Activated CD4-positive, alpha-beta T cell treated with anti-CD3 and anti-CD28 coated beads, Interleukin-2, Interleukin-6, amounts not matched to agents 100 ng/mL and 50 ng/mL, durations not matched to agents 16 hours and 8 hours (primary cell): ENCODE results near the gene LDLRAP1.
A peak's percentile ranks its signal among the peaks of the same experiment; 100 is the strongest.
"Not testable (repeated sequence)": the region's sequence is repeated elsewhere in the genome, so short reads cannot be mapped to it uniquely, and the experiment has no call there.

Source experiments
- DNase-seq: peaks from one replicate; pipeline ENCODE4 v3.0.0-alpha.2; 2020

LDLRAP1 gene

GRCh38 chr1:25579292-25580252 lies 36.2 kb downstream of the LDLRAP1 start:
- DNase-seq: no peak

- DNase-seq: no peak
These were observed 37.5 kb downstream of the LDLRAP1 start for GRCh38 chr1:25580927-25581326.

DNA sequence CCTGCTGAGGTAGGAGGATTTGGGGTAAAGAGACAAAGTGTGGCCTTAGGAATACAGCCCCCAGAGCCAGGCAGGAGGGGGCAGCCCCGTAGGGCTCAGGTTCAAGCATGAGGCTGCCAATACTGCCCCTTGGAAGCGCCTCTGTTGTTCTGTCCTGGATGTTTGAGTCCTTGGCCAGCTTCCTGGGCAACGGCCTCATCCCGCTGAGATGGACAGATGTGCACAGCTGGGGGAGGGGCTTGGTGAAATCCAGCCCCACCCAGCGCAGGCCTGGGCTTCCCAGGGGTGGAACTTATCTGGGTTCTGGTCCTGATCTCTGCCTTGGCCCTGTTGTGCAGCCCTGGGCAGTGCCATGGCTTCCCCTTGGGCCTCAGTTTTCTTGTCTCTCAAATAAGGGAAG lies 38.4 kb downstream of the LDLRAP1 start:
- no peak for DNase-seq

GRCh38 chr1:25583519-25584370 lies 40.3 kb downstream of the LDLRAP1 start:
- no peak for DNase-seq

GRCh38 chr1:25586181-25586588 lies 42.8 kb downstream of the LDLRAP1 start:
- no peak for DNase-seq

GRCh38 chr1:25587290-25587689 lies 43.9 kb downstream of the LDLRAP1 start:
- peak; percentile 12 for DNase-seq

GRCh38 chr1:25588224-25588623 lies 44.8 kb downstream of the LDLRAP1 start:
- not testable (repeated sequence) for DNase-seq

GRCh38 chr1:25588786-25589185 lies 45.4 kb downstream of the LDLRAP1 start:
- DNase-seq: not testable (repeated sequence)

- DNase-seq: no peak
These were observed 46.9 kb downstream of the LDLRAP1 start for GRCh38 chr1:25590096-25590824.

DNA sequence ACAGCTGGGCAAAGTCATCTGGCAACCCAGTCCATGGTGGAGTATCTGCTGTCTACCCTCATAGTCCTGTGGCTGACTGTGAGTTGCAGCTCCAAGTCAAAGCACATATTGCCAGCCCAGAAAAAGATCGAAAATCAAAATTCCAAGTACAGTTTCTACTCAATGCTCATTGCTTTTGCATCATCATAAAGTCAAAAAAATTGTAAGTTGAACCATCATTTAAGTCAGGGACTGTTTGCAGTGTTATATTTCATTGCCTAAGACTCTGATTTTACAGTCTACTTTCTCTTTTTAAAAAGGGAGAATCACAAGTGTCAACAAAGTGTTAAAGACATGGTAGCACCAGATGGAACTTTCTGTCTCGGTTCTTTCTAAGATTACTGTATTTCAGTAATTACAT lies 50.5 kb downstream of the LDLRAP1 start:
- DNase-seq: no peak

GRCh38 chr1:25594971-25595370 lies 51.6 kb downstream of the LDLRAP1 start:
- no peak for DNase-seq

DNA sequence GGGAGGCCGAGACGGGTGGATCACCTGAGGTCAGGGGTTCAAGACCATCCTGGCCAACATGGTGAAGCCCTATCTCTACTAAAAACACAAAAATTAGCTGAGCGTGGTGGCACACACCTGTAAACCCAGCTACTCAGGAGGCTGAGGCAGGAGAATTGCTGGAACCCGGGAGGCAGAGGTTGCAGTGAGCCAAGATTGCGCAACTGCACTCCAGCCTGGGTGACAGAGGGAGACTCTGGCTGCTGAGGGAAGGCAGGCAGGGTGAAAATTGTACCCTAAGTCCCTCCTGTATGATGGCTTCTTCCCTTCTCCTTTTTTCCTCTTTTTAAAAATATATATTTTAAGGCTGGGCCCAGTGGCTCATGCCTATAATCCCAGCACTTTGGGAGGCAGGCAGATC lies 53.2 kb downstream of the LDLRAP1 start:
- not testable (repeated sequence) for DNase-seq

GRCh38 chr1:25598879-25599278 lies 55.5 kb downstream of the LDLRAP1 start:
- no peak for DNase-seq

- no peak for DNase-seq
These were observed 56.7 kb downstream of the LDLRAP1 start for GRCh38 chr1:25599969-25600610.

DNA sequence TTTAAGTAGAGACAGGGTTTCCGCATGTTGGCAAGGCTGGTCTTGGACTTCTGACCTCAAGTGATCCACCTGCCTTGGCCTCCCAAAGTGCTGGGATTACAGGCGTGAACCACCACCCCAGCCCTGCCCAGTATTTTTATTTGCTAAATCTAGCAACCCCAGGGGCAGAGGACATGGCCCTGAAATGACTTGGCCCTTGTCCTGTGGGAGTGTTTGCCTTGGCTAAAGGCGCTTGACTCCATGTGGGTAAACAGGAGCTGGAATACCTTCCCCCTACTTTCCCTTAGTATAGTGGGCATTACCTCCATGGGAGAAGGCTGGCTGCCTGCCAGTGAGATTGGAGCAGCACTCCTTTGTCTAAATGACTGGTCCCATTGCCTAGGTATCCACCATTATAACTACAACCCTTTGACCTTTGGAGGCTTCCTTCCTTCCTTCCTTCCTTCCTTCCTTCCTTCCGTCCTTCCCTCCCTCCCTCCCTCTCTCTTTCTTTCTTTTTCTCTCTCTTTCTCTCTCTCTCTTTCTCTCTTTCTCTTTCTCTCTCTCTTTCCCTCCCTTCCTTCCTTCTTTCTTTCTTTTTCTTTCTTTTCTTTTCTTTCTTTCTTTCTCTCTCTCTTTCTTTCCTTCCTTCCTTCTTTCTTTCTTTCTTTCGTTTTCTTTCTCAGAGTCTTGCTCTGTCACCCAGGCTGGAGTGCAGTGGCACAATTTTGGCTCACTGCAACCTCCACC lies 57.7 kb downstream of the LDLRAP1 start:
- DNase-seq: not testable (repeated sequence)

- DNase-seq: not testable (repeated sequence)
These were observed 60.6 kb downstream of the LDLRAP1 start for GRCh38 chr1:25603779-25604538.

DNA sequence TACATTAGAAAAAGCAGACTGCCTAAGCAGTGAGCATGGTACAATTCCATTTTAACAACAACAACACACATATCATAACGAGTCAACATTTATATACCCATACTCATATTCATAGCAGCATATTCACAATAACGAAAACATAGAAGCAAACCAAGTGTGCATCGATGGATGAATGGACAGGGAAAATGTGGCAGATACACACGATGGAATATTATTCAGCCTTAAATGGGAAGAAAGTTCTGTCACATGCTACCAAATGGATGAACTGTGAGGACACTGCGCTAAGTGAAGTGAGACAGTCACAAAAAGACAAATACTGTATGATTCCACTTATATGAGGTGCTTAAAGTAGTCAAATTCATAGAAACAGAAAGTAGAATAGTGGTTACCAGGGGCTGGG lies 63.7 kb downstream of the LDLRAP1 start:
- DNase-seq: no peak

- peak; percentile 89 for DNase-seq
These were observed 65.2 kb downstream of the LDLRAP1 start for GRCh38 chr1:25608488-25609178.

DNA sequence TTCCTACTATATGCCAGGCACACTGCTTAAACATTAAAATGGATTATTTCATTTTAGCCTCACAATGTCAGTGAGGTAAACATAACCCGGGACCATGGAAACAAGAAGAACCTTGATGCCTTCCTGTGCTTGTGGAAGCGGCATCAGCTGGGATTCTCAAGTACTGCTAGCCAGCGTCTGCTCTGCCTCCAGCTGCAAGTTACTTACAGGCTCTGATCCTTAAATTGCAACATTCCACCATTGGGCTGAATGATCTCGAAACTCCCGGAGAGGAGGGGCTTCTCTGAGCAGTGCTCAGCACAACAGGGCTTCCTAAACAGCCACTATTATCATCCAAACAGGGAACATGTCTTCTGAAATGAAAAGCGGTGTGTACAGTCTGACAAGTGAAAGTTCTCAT lies 66.5 kb downstream of the LDLRAP1 start:
- DNase-seq: no peak
